ENCODE measurements around the gene JARID2.

GRCh38 chr6:15396808-15397207, 150.9 kb downstream of the JARID2 start:
- TF ChIP-seq ZNF629 (tag by site-specific recombination; IDR thresholded peaks at IDR 0.05) (no peak), CTCF (tag by site-specific recombination; IDR thresholded peaks at IDR 0.05) (no peak)
